ENCODE results near the gene NDUFS7. TPM values are rescaled to one million over a fixed set of nuclear protein-coding genes. Genes with fewer than 3 reads are reported as not detected.
A peak's percentile ranks its signal among the peaks of the same experiment; 100 is the strongest.

The NDUFS7 gene
- total RNA-seq, 4 donors from 2014 or later = 259 to 497 (median 377) TPM

GRCh38 chr19:1360126-1360817 is 23.4 kb upstream of the NDUFS7 start:
- Histone ChIP-seq H3K27me3 (no peaks in the 10 kb centered on the region), H3K36me3 (peaks cover 0 to 63% of the 10 kb centered on the region in 2 donors), H3K4me3 (peak overlapping the region in 1 of 4 donors; percentile 4), H3K4me1 (peaks cover 23% of the 10 kb centered on the region in 2 donors), H3K9me3 (no peaks in the 10 kb centered on the region), H3K27ac (peak overlapping the region; percentile 36 to 60 (median 47))
- DNase-seq (no peak), ATAC-seq (no peak)
- TF ChIP-seq CTCF (IDR thresholded peaks at IDR 0.05 in 4 of 5, conservative IDR thresholded peaks at IDR 0.05 in 1 of 5) (no peak), POLR2A (IDR thresholded peaks at IDR 0.05) (no peak)
- intact Hi-C loops (cut with DNase I; ENCODE audit: low total_unique reads) (no loop called here), in situ Hi-C loops (cut with MboI; ENCODE audit: low sequenced_read_pairs in 4 of 4) (no loop called here)

- ATAC-seq = peak in 1 of 2 donors; percentile 55
- H3K36me3 ChIP-seq = peaks cover 0 to 70% of the 10 kb centered on the region in 2 donors
These were observed 22.8 kb upstream of the NDUFS7 start for GRCh38 chr19:1360818-1361461.

GRCh38 chr19:1361601-1362386 is 21.9 kb upstream of the NDUFS7 start:
- DNase-seq (no peak), ATAC-seq (no peak)
- H3K27me3 ChIP-seq = no peaks in the 10 kb centered on the region
- in situ Hi-C loops (cut with MboI; ENCODE audit: low sequenced_read_pairs in 4 of 4) (no loop called here), intact Hi-C loops (cut with DNase I; ENCODE audit: low total_unique reads) (no loop called here)
- H3K36me3 ChIP-seq = peaks cover 0 to 75% of the 10 kb centered on the region in 2 donors
- TF ChIP-seq POLR2A (IDR thresholded peaks at IDR 0.05) = no peak
- no peak for TF ChIP-seq CTCF (IDR thresholded peaks at IDR 0.05 in 4 of 5, conservative IDR thresholded peaks at IDR 0.05 in 1 of 5)
- peaks cover 10 to 12% of the 10 kb centered on the region in 2 donors for H3K4me1 ChIP-seq
- H3K4me3 ChIP-seq = no peak overlapping the region
- H3K27ac ChIP-seq = peak overlapping the region; percentile 18 to 60 (median 38)
- no peaks in the 10 kb centered on the region for H3K9me3 ChIP-seq

More at GRCh38 chr19:1360818-1361461, 22.8 kb upstream of the NDUFS7 start:
- no peak for DNase-seq
- no peaks in the 10 kb centered on the region for H3K9me3 ChIP-seq
- H3K27ac ChIP-seq = peak overlapping the region; percentile 36 to 60 (median 47)
- TF ChIP-seq CTCF (IDR thresholded peaks at IDR 0.05 in 4 of 5, conservative IDR thresholded peaks at IDR 0.05 in 1 of 5) = no peak
- TF ChIP-seq POLR2A (IDR thresholded peaks at IDR 0.05) = no peak
- in situ Hi-C loops (cut with MboI; ENCODE audit: low sequenced_read_pairs in 4 of 4) = no loop called here
- H3K27me3 ChIP-seq = no peaks in the 10 kb centered on the region
- H3K4me3 ChIP-seq = peak overlapping the region in 2 of 4 donors; percentile 4 to 35
- intact Hi-C loops (cut with DNase I; ENCODE audit: low total_unique reads) = no loop called here
- peaks cover 17 to 18% of the 10 kb centered on the region in 2 donors for H3K4me1 ChIP-seq

GRCh38 chr19:1362387-1363257 is 21.1 kb upstream of the NDUFS7 start:
- Histone ChIP-seq H3K27me3 (no peaks in the 10 kb centered on the region), H3K36me3 (peaks cover 0 to 74% of the 10 kb centered on the region in 2 donors), H3K27ac (peak overlapping the region in 3 of 4 donors; percentile 18 to 60 (median 45)), H3K4me1 (peaks cover 10 to 12% of the 10 kb centered on the region in 2 donors), H3K4me3 (no peak overlapping the region), H3K9me3 (no peaks in the 10 kb centered on the region)
- in situ Hi-C loops (cut with MboI; ENCODE audit: low sequenced_read_pairs in 4 of 4) (no loop called here), intact Hi-C loops (cut with DNase I; ENCODE audit: low total_unique reads) (no loop called here)
- TF ChIP-seq POLR2A (IDR thresholded peaks at IDR 0.05) = no peak
- TF ChIP-seq CTCF (IDR thresholded peaks at IDR 0.05 in 4 of 5, conservative IDR thresholded peaks at IDR 0.05 in 1 of 5) = no peak
- DNase-seq (no peak), ATAC-seq (no peak)
